ENCODE results near the gene ADARB2. TPM values are rescaled to one million over a fixed set of nuclear protein-coding genes. Genes with fewer than 3 reads are reported as not detected.

The ADARB2 gene
- polyA plus RNA-seq, 1 of the 3 experiments (the other 2 are of a cell fraction) = not detected

GRCh38 chr10:1166101-1166827 lies 571.1 kb downstream of the ADARB2 start:
- H3K4me2 ChIP-seq = no peak overlapping the region
- no peaks in the 10 kb centered on the region for H3K4me1 ChIP-seq (ENCODE audit: control insufficient read depth in 1 of 2, insufficient read depth in 2 of 2, low read depth in 1 of 2, low read length in 1 of 2)
- POLR2A ChIA-PET = interaction anchor here (0.6 kb wide), 1 partner anchor 69 kb away, joined by 3 read pairs; no protein-coding TSS in a partner anchor
- H3K4me3 ChIP-seq (ENCODE audit: low read depth in 2 of 2, low read length in 1 of 2) = no peak overlapping the region
- CTCF ChIA-PET = no interaction called here
- no peak overlapping the region for H2AFZ ChIP-seq (ENCODE audit: low read depth)
- H3K27ac ChIP-seq (ENCODE audit: low read depth in 2 of 2, low read length in 1 of 2) = no peak overlapping the region
- 45% methylated on average over 15 of the region's 15 CpGs for WGBS (ENCODE audit: low lambda C conversion rate)
- DNase-seq = no peak
- H3F3A ChIP-seq (replicated peaks; ENCODE audit: insufficient read depth) = no peaks in the 10 kb centered on the region
- no peak overlapping the region for H3K9ac ChIP-seq
- no peaks in the 10 kb centered on the region for H3K9me3 ChIP-seq
- H3K9me2 ChIP-seq = no peaks in the 10 kb centered on the region
- no peak for TF ChIP-seq REST (IDR thresholded peaks at IDR 0.05; ENCODE audit: low read depth, low read length)
- TF ChIP-seq TCF12 (IDR thresholded peaks at IDR 0.05) = no peak
- TF ChIP-seq EP300 (IDR thresholded peaks at IDR 0.05; ENCODE audit: borderline replicate concordance in 1 of 2, low read depth in 1 of 2, low read length in 1 of 2) = no peak
- TF ChIP-seq, protein P1, sequence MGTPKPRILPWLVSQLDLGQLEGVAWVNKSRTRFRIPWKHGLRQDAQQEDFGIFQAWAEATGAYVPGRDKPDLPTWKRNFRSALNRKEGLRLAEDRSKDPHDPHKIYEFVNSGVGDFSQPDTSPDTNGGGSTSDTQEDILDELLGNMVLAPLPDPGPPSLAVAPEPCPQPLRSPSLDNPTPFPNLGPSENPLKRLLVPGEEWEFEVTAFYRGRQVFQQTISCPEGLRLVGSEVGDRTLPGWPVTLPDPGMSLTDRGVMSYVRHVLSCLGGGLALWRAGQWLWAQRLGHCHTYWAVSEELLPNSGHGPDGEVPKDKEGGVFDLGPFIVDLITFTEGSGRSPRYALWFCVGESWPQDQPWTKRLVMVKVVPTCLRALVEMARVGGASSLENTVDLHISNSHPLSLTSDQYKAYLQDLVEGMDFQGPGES (IDR thresholded peaks at IDR 0.05; ENCODE audit: low read depth, low read length) = no peak
- no peak for TF ChIP-seq SMC3 (IDR thresholded peaks at IDR 0.05; ENCODE audit: low read depth, low read length)
- TF ChIP-seq FOXJ3 (CRISPR knock-in tag; IDR thresholded peaks at IDR 0.05) = no peak
- no peaks in the 10 kb centered on the region for H3K79me2 ChIP-seq (ENCODE audit: insufficient read depth)
- H3K27me3 ChIP-seq (ENCODE audit: insufficient read depth) = no peaks in the 10 kb centered on the region
- no peaks in the 10 kb centered on the region for H3K36me3 ChIP-seq (replicated peaks in 1 of 2; ENCODE audit: control insufficient read depth in 1 of 2, insufficient read depth in 2 of 2, low read length in 1 of 2)
- H4K20me1 ChIP-seq (ENCODE audit: insufficient read depth) = no peaks in the 10 kb centered on the region

GRCh38 chr10:1163831-1164230 lies 573.5 kb downstream of the ADARB2 start:
- no peaks in the 10 kb centered on the region for H3F3A ChIP-seq (replicated peaks; ENCODE audit: insufficient read depth)
- no peak overlapping the region for H3K27ac ChIP-seq (ENCODE audit: low read depth in 2 of 2, low read length in 1 of 2)
- H3K36me3 ChIP-seq (replicated peaks in 1 of 2; ENCODE audit: control insufficient read depth in 1 of 2, insufficient read depth in 2 of 2, low read length in 1 of 2) = no peaks in the 10 kb centered on the region
- no peak overlapping the region for H2AFZ ChIP-seq (ENCODE audit: low read depth)
- H3K4me1 ChIP-seq (ENCODE audit: control insufficient read depth in 1 of 2, insufficient read depth in 2 of 2, low read depth in 1 of 2, low read length in 1 of 2) = no peaks in the 10 kb centered on the region; a peak in 1 of 4 replicates
- ChIA-PET CTCF (no interaction called here), POLR2A (no interaction called here)
- H3K79me2 ChIP-seq (ENCODE audit: insufficient read depth) = no peaks in the 10 kb centered on the region
- H3K9me3 ChIP-seq = no peaks in the 10 kb centered on the region
- no peak overlapping the region for H3K4me3 ChIP-seq (ENCODE audit: low read depth in 2 of 2, low read length in 1 of 2)
- H3K9me2 ChIP-seq = no peaks in the 10 kb centered on the region
- 42% methylated on average over 5 of the region's 5 CpGs for WGBS (ENCODE audit: low lambda C conversion rate)
- no peak overlapping the region for H3K4me2 ChIP-seq
- H4K20me1 ChIP-seq (ENCODE audit: insufficient read depth) = no peaks in the 10 kb centered on the region
- no peak for DNase-seq
- TF ChIP-seq MAX (IDR thresholded peaks at IDR 0.05; ENCODE audit: low read depth) = no peak
- no peak for TF ChIP-seq TCF12 (IDR thresholded peaks at IDR 0.05)
- TF ChIP-seq CHD2 (IDR thresholded peaks at IDR 0.05; ENCODE audit: low read length, partially characterized antibody) = no peak
- TF ChIP-seq FOSL2 (IDR thresholded peaks at IDR 0.05; ENCODE audit: borderline replicate concordance, low read depth) = no peak
- TF ChIP-seq EZH2phosphoT487 (IDR thresholded peaks at IDR 0.05; ENCODE audit: borderline replicate concordance, low read depth) = no peak
- no peak for TF ChIP-seq ZBTB33 (IDR thresholded peaks at IDR 0.05; ENCODE audit: borderline replicate concordance, low read depth)
- TF ChIP-seq PBX3 (IDR thresholded peaks at IDR 0.05) = no peak
- no peak overlapping the region for H3K9ac ChIP-seq
- no peaks in the 10 kb centered on the region for H3K27me3 ChIP-seq (ENCODE audit: insufficient read depth)
